Mesodermal cell (in vitro differentiated cells): Measurements from ENCODE around the gene PTGES3L.
"Not testable (repeated sequence)": the region's sequence is repeated elsewhere in the genome, so short reads cannot be mapped to it uniquely, and the experiment has no call there.

Experiments
- H3K27ac ChIP-seq: 2 replicates; pipeline ENCODE4 v1.7.0; 2013; ENCODE audit warnings: mild to moderate bottlenecking, low read depth, low read length, moderate library complexity; ENCODE audit not compliant: severe bottlenecking
- H3K36me3 ChIP-seq: 2 replicates; pipeline ENCODE4 v1.7.1; 2013; ENCODE audit warnings: mild to moderate bottlenecking, low read length, moderate library complexity; ENCODE audit not compliant: control insufficient read depth, insufficient read depth
- H3K4me1 ChIP-seq: one replicate; pipeline ENCODE4 v1.7.1; 2013; ENCODE audit warnings: mild to moderate bottlenecking, low read length; ENCODE audit not compliant: insufficient read depth, control insufficient read depth, poor library complexity, severe bottlenecking
- H3K4me3 ChIP-seq: 2 replicates; pipeline ENCODE4 v1.7.0; 2013; ENCODE audit warnings: low read length, control low read depth, mild to moderate bottlenecking; ENCODE audit not compliant: insufficient read depth, poor library complexity, severe bottlenecking; ENCODE audit errors: extremely low read depth
- H3K9me3 ChIP-seq: 2 replicates; pipeline ENCODE4 v1.7.1; 2013; ENCODE audit warnings: mild to moderate bottlenecking, low read length, moderate library complexity; ENCODE audit not compliant: control insufficient read depth
- WGBS, 2 experiments: methylation state at CpG; one replicate each; pipeline ENCODE4 v1.1.5; 2013; ENCODE audit warnings: missing lambda C conversion rate in 2 of 2; ENCODE audit not compliant: insufficient coverage in 2 of 2; 5-methylcytosine and 5-hydroxymethylcytosine counted together

Gene PTGES3L

DNA sequence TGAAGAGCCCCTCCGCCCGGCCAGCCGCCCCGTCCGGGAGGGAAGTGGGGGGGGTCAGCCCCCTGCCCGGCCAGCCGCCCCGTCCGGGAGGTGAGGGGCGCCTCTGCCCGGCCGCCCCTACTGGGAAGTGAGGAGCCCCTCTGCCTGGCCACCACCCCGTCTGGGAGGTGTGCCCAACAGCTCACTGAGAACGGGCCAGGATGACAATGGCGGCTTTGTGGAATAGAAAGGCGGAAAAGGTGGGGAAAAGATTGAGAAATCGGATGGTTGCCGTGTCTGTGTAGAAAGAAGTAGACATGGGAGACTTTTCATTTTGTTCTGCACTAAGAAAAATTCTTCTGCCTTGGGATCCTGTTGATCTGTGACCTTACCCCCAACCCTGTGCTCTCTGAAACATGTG, 6.6 kb downstream of the PTGES3L start:
- not testable (repeated sequence) for H3K27ac ChIP-seq, H3K4me3 ChIP-seq, H3K9me3 ChIP-seq, H3K36me3 ChIP-seq, H3K4me1 ChIP-seq
- no CpG with 5 or more reads among the region's 18 CpGs for WGBS, 2 experiments

GRCh38 chr17:42971589-42971988, 8.3 kb downstream of the PTGES3L start:
- WGBS, 2 experiments: 74 to 96% methylated on average over 4 of the region's 5 CpGs
- Histone ChIP-seq H3K27ac (no peak overlapping the region), H3K4me1 (no peaks in the 10 kb centered on the region), H3K4me3 (no peak overlapping the region), H3K9me3 (no peaks in the 10 kb centered on the region), H3K36me3 (peaks cover 8% of the 10 kb centered on the region)

DNA sequence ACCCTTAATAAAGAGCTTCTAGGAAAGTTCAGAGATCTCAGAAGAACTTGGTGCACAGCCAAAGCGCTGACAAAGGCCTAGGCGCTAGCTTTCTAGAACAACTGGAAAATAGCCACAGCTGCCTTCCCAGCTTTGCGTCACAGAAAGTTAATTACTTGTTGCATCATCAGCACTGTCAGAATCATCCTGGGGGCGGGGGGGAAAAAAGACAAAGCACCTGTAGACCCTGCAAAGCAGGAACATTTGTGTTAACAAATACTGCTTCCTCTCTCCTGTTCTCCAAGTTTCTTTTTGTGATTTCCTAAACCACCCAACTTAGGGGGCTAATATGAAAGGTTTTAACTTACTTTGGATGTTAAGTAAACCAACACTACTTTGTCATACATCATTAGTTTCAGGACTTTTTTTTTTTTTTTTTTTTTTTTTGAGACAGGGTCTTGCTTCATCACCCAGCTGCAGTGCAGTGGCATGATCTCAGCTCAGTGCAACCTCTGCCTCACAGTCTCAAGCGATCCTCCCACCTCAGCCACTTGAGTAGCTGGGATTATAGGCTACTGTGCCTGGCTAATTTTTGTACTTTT, 10.8 kb downstream of the PTGES3L start:
- Histone ChIP-seq H3K9me3 (no peaks in the 10 kb centered on the region), H3K27ac (no peak overlapping the region), H3K4me1 (no peaks in the 10 kb centered on the region), H3K4me3 (no peak overlapping the region), H3K36me3 (peaks cover 3% of the 10 kb centered on the region)
- 88% methylated on average over 3 of the region's 5 CpGs; no CpG with 5 or more reads in 1 of the 2 experiments for WGBS, 2 experiments

DNA sequence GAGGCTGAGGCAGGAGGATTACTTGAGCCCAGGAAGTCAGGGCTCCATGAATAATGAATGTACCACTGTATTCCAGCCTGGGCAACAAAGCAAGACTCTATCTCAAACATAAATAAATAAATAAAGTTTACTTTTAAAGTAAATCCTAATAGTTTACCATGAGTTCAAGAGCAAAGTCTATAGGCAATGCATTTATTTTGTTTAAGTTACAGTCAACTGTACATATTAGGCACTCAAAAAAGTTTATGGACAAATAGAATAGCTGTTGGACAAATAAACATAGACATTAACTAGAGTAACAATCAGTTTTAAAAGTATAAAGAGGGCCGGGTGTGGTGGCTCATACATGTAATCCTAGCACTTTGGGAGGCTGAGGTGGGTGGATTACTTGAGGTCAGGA, 12.0 kb downstream of the PTGES3L start:
- no peak overlapping the region for H3K27ac ChIP-seq
- no CpG with 5 or more reads among the region's 1 CpG for WGBS, 2 experiments
- H3K4me1 ChIP-seq: no peaks in the 10 kb centered on the region
- no peak overlapping the region for H3K4me3 ChIP-seq
- H3K36me3 ChIP-seq: peaks cover 3% of the 10 kb centered on the region
- H3K9me3 ChIP-seq: no peaks in the 10 kb centered on the region

DNA sequence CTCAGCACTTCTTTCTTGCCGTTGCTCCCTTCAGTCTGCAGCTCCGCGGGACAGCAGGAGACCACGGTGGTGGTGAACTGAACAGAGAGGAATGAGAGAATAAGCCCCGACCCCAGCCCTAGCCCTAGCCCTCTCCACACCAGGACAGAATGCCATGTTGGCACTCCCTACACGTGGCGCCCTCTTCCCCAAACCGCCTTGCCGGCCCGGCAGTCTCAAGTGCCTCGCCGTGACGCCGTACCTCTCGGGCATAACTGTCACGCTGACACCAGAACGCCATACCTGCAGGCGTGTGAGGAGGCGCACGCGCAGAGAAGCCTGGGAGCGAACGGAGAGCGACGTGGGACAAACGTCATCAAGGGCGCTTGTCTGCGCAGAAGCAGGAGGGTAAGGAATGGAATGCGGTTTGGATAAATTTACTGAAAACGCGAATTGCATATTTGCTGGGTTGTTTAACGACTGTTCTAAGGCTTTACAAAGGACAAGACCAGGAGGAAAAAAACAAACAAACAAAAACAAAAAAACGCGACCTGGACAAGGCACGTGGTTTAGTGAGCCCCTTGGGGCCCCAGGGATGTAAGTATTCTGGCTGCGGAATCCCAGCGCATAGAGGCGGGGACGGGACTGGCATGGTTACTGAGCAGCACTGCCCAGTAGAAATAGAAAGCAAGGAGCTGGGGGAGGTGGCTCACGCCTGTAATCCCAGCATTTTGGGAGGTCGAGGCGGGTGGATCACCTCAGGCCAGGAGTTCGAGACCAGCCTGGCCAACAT, 15.5 kb downstream of the PTGES3L start, which contains the start of gene AARSD1:
Gene AARSD1 (minus strand): TSS at position 294 of the 772 bp plus-strand sequence. CDS start 14 bp downstream, at position 280.
- 5 to 11% methylated on average over 24 to 35 of the region's 43 CpGs for WGBS, 2 experiments
- Histone ChIP-seq H3K4me3 (peak within 1 kb of the TSS; percentile 67), H3K36me3 (peaks cover 36% of the 10 kb centered on the region), H3K9me3 (no peaks in the 10 kb centered on the region), H3K4me1 (no peaks in the 10 kb centered on the region), H3K27ac (peak within 1 kb of the TSS; percentile 79)

- 100% methylated on average over 1 of the region's 1 CpG; no CpG with 5 or more reads in 1 of the 2 experiments for WGBS, 2 experiments
- Histone ChIP-seq H3K4me3 (no peak overlapping the region), H3K36me3 (peaks cover 93% of the 10 kb centered on the region), H3K27ac (no peak overlapping the region), H3K4me1 (no peaks in the 10 kb centered on the region), H3K9me3 (no peaks in the 10 kb centered on the region)
Measured at GRCh38 chr17:42953669-42954068, 26.2 kb downstream of the PTGES3L start.

GRCh38 chr17:42950044-42950783, 29.7 kb downstream of the PTGES3L start:
- Histone ChIP-seq H3K4me1 (no peaks in the 10 kb centered on the region), H3K9me3 (no peaks in the 10 kb centered on the region), H3K4me3 (no peak overlapping the region), H3K27ac (no peak overlapping the region), H3K36me3 (peaks cover 61% of the 10 kb centered on the region)
- WGBS, 2 experiments: 96 to 98% methylated on average over 3 to 6 of the region's 13 CpGs

- Histone ChIP-seq H3K9me3 (no peaks in the 10 kb centered on the region), H3K36me3 (peaks cover 29% of the 10 kb centered on the region), H3K4me3 (no peak overlapping the region), H3K27ac (no peak overlapping the region), H3K4me1 (no peaks in the 10 kb centered on the region)
- no CpG with 5 or more reads among the region's 1 CpG for WGBS, 2 experiments
Measured at GRCh38 chr17:42946812-42947211, 33.1 kb downstream of the PTGES3L start.

DNA sequence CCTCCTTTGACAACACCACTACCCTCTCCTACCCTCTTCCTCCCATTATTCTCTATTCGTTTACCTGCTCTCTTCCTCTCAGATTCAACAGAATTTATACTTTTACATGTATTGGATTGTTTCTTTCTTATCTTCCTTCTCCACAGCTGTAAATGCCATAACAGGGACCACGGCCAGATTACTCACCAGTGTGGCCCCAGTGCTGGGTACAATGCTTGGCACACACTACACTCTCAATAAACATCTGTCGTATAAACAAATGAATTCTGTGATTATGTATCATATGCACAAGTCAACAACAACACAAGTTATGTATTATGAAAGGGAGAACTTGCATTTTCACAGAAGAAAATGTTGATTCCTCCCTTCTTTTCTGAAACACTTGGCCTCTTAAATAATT, 35.7 kb downstream of the PTGES3L start:
- Histone ChIP-seq H3K36me3 (peaks cover 4% of the 10 kb centered on the region), H3K4me3 (no peak overlapping the region), H3K27ac (no peak overlapping the region), H3K9me3 (no peaks in the 10 kb centered on the region), H3K4me1 (no peaks in the 10 kb centered on the region)
- no CpG with 5 or more reads among the region's 3 CpGs for WGBS, 2 experiments

DNA sequence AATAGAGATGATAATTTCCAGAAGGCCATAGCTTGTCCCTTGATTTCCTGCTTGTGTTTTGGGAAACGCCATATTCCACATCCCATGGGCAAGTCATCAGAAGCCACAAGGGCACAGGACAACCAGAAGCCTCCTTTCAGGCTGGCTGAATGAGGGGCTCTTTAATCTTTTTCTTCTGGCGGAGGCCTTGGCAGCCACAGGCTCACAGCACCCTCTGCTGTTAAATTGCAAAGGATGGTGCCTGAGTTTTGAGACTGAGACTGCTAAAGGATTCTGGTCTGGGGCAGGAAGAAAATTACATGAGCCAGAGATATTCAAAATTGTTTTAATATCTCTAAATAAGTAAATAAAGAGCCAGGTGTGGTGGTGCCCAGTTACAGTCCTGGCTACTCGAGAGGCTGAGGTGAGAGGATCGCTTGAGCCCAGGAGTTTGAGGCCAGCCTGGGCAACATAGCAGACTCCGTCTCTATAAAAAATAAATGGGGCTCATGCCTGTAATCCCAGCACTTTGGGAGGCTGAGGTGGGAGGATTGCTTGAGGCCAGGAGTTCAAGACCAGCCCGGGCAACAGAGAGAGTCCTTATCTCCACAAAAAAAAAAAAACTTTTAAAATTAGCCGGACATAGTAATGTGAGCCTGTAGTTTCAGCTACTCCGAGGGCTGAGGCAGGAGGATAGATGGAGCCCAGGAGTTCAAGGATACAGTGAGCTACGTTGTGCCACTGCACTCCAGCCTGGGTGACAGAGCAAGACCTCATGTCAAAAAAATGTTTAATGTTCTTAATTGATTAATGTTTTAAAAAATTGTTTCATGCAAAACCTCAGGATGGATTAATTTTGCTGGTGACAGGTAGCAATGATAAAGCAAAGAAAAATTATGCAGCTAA, 41.9 kb downstream of the PTGES3L start:
- WGBS, 2 experiments: 43 to 48% methylated on average over 5 to 8 of the region's 9 CpGs
- Histone ChIP-seq H3K9me3 (no peaks in the 10 kb centered on the region), H3K27ac (no peak overlapping the region), H3K36me3 (no peaks in the 10 kb centered on the region), H3K4me3 (no peak overlapping the region), H3K4me1 (no peaks in the 10 kb centered on the region)
